ENCODE results near the gene MED16. TPM values are rescaled to one million over a fixed set of nuclear protein-coding genes. Genes with fewer than 3 reads are reported as not detected.
A peak's percentile ranks its signal among the peaks of the same experiment; 100 is the strongest.

The MED16 gene
- total RNA-seq, 2 experiments from 2014 or later: 25.8 to 30.1 TPM

DNA sequence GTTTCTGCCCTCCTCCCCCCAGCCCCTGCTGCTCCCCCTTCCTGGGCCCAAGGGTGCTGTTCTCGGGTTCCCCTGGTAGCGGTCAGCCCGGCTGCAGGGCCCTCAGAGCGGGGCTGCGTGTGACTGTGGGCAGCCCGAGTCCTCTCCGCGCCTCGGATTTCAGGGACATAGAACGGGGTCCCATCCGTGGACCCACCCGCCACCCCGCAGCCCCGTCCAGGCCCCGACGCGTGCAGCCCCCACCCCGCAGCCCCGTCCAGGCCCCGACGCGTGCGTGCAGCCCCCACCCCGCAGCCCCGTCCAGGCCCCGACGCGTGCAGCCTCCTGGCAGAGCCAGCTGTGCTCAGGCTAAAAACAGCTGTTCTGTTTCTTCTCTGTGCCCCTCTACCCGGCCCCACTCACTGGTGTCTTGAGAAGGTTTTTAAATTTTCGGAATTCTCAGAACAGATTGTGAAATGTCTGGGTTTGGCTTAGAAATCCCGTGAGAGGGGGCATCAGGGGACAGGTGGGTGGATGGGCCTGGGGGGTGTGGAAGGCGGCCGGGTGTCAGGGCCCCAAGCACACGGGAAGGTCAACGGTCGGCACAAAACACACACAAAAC lies 57.7 kb downstream of the MED16 start:
- Histone ChIP-seq H3K27ac (ENCODE audit: low read depth in 1 of 2, low read length in 2 of 2) (no peak overlapping the region), H3K4me3 (ENCODE audit: low read length) (no peak overlapping the region), H3K4me1 (ENCODE audit: insufficient read depth, low read length) (no peaks in the 10 kb centered on the region), H3K9me3 (ENCODE audit: control insufficient read depth in 1 of 2, insufficient read depth in 1 of 2, low read length in 2 of 2) (peaks cover 0 to 3% of the 10 kb centered on the region in 2 experiments), H3K36me3 (ENCODE audit: insufficient read depth, low read length) (no peaks in the 10 kb centered on the region), H3K27me3 (ENCODE audit: control insufficient read depth in 1 of 2, insufficient read depth in 2 of 2, low read length in 2 of 2) (peaks cover 5 to 8% of the 10 kb centered on the region in 2 experiments)
- DNase-seq (peak in 1 of 14 experiments; percentile 44), ATAC-seq (ENCODE audit: poor library complexity) (no peak)
- Mint-ChIP-seq H3K4me1 (ENCODE audit: low read depth) (no peaks in the 10 kb centered on the region), H3K9me3 (no peaks in the 10 kb centered on the region), H3K4me3 (no peak overlapping the region), H3K27me3 (peaks cover 14% of the 10 kb centered on the region), H3K27ac (no peak overlapping the region), H3K36me3 (ENCODE audit: low read depth) (no peaks in the 10 kb centered on the region)
- POLR2A ChIA-PET: no interaction called here
- CTCF ChIA-PET: no interaction called here
- TF ChIP-seq, protein P1, sequence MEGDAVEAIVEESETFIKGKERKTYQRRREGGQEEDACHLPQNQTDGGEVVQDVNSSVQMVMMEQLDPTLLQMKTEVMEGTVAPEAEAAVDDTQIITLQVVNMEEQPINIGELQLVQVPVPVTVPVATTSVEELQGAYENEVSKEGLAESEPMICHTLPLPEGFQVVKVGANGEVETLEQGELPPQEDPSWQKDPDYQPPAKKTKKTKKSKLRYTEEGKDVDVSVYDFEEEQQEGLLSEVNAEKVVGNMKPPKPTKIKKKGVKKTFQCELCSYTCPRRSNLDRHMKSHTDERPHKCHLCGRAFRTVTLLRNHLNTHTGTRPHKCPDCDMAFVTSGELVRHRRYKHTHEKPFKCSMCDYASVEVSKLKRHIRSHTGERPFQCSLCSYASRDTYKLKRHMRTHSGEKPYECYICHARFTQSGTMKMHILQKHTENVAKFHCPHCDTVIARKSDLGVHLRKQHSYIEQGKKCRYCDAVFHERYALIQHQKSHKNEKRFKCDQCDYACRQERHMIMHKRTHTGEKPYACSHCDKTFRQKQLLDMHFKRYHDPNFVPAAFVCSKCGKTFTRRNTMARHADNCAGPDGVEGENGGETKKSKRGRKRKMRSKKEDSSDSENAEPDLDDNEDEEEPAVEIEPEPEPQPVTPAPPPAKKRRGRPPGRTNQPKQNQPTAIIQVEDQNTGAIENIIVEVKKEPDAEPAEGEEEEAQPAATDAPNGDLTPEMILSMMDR (IDR thresholded peaks at IDR 0.05): no peak
- intact Hi-C loops (cut with DNase I, micrococcal nuclease): no loop called here

DNA sequence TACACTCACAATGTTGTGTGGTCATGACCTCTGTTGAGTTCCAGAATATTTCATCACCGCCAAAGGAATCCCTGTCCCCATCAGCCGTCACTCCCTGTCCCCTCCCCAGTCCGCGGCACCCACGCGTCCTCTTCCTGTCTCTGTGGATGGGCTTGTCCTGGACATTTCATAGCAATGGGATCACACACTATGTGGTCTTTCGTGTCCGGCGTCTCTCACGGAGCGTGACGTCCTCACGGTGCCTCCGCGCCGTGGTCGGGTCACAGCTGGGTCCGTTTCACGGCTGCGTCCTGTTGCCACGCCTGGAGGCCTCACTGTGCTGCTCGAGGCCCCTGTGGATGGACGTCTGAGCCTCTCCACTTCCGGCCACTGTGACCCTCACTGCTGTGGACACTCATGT lies 58.8 kb downstream of the MED16 start:
- Histone ChIP-seq H3K27ac (ENCODE audit: low read depth in 1 of 2, low read length in 2 of 2) (no peak overlapping the region), H3K4me1 (ENCODE audit: insufficient read depth, low read length) (no peaks in the 10 kb centered on the region), H3K36me3 (ENCODE audit: insufficient read depth, low read length) (no peaks in the 10 kb centered on the region), H3K27me3 (ENCODE audit: control insufficient read depth in 1 of 2, insufficient read depth in 2 of 2, low read length in 2 of 2) (peaks cover 5 to 12% of the 10 kb centered on the region in 2 experiments), H3K4me3 (ENCODE audit: low read length) (no peak overlapping the region), H3K9me3 (ENCODE audit: control insufficient read depth in 1 of 2, insufficient read depth in 1 of 2, low read length in 2 of 2) (peaks cover 0 to 3% of the 10 kb centered on the region in 2 experiments)
- CTCF ChIA-PET: no interaction called here
- intact Hi-C loops (cut with DNase I, micrococcal nuclease): no loop called here
- H3K27ac Mint-ChIP-seq: no peak overlapping the region
- H3K4me1 Mint-ChIP-seq (ENCODE audit: low read depth): no peaks in the 10 kb centered on the region
- no peak overlapping the region for H3K4me3 Mint-ChIP-seq
- TF ChIP-seq, protein P1 (IDR thresholded peaks at IDR 0.05): no peak
- POLR2A ChIA-PET: no interaction called here
- H3K27me3 Mint-ChIP-seq: peaks cover 14% of the 10 kb centered on the region
- H3K9me3 Mint-ChIP-seq: no peaks in the 10 kb centered on the region
- no peak for DNase-seq
- no peaks in the 10 kb centered on the region for H3K36me3 Mint-ChIP-seq (ENCODE audit: low read depth)
- ATAC-seq (ENCODE audit: poor library complexity): no peak

DNA sequence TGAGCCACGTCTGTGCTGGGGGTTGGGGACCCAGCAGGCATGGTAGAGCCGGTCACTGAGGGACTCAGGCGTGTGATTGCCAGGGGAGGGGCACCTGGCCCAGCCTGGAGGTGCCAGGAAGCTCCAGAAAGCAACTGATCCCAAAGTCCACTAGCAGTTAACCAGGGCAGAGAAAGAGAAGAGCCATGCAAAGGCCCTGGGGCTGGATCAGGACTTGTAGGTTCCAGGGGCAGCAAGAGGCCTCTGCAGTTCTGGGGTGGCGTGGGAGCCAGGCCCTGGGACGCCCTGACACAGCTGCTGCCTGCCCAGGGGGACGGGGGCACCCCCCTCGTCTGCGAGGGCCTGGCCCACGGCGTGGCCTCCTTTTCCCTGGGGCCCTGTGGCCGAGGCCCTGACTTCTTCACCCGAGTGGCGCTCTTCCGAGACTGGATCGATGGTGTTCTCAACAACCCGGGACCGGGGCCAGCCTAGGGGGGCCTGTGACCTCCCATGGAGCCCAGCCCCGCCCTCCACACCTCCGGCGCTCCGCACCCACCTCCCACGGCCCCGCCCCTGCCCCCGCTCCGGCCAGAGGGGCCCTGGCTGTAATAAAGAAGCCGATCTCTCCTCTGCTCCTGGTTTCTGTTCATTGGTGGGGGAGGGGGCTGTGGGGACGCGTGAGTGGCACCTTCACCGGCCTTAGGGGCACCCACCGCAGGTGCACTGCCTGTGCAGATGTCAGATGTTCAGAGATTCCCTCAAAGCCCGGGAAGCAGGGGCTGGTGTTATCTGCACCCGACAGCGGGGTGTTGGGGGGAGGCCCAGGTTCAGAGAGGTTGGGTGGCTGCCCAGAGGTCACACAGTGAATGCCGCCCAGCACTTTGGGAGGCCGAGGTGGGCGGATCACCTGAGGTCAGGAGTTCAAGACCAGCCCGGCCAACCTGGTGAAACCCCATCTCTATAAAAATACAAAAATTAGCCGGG lies 61.3 kb downstream of the MED16 start:
- H3K4me1 Mint-ChIP-seq (ENCODE audit: low read depth): no peaks in the 10 kb centered on the region
- Histone ChIP-seq H3K4me3 (ENCODE audit: low read length) (no peak overlapping the region), H3K4me1 (ENCODE audit: insufficient read depth, low read length) (no peaks in the 10 kb centered on the region), H3K27ac (ENCODE audit: low read depth in 1 of 2, low read length in 2 of 2) (no peak overlapping the region), H3K27me3 (ENCODE audit: control insufficient read depth in 1 of 2, insufficient read depth in 2 of 2, low read length in 2 of 2) (peaks cover 4 to 13% of the 10 kb centered on the region in 2 experiments), H3K9me3 (ENCODE audit: control insufficient read depth in 1 of 2, insufficient read depth in 1 of 2, low read length in 2 of 2) (peaks cover 0 to 3% of the 10 kb centered on the region in 2 experiments), H3K36me3 (ENCODE audit: insufficient read depth, low read length) (no peaks in the 10 kb centered on the region)
- ChIA-PET CTCF (no interaction called here), POLR2A (no interaction called here)
- H3K9me3 Mint-ChIP-seq: no peaks in the 10 kb centered on the region
- no peak for ATAC-seq (ENCODE audit: poor library complexity)
- H3K27ac Mint-ChIP-seq: no peak overlapping the region
- TF ChIP-seq, protein P1 (IDR thresholded peaks at IDR 0.05): no peak
- H3K4me3 Mint-ChIP-seq: no peak overlapping the region
- no peaks in the 10 kb centered on the region for H3K36me3 Mint-ChIP-seq (ENCODE audit: low read depth)
- intact Hi-C loops (cut with DNase I, micrococcal nuclease): no loop called here
- H3K27me3 Mint-ChIP-seq: peaks cover 7% of the 10 kb centered on the region
- no peak for DNase-seq

Data from CD4-positive, alpha-beta T cell (primary cell).